Measurements from ENCODE around the gene COL8A2. TPM values are rescaled to one million over a fixed set of nuclear protein-coding genes. Genes with fewer than 3 reads are reported as not detected.

COL8A2 gene
- total and polyA plus RNA-seq, 2 donors (not counting 3 experiments of a cell fraction or from before 2014, with no cell fraction given), result 1.2 to 1.3 TPM

GRCh38 chr1:36093226-36093625 lies 31.8 kb downstream of the COL8A2 start:
- no peak for FAIRE-seq
- no peak overlapping the region for H3K4me2 ChIP-seq (ENCODE audit: insufficient read depth, low read length)
- no peak overlapping the region for H3K4me3 ChIP-seq (replicated peaks in 1 of 3; ENCODE audit: insufficient read depth in 1 of 3, low read depth in 1 of 3, low read length in 3 of 3)
- no peak for TF ChIP-seq FOS (IDR thresholded peaks at IDR 0.05; ENCODE audit: borderline replicate concordance, insufficient read depth, low read length)
- no peak for TF ChIP-seq POLR2A (IDR thresholded peaks at IDR 0.05; ENCODE audit: low read depth, low read length)
- TF ChIP-seq EZH2 (IDR thresholded peaks at IDR 0.05; ENCODE audit: borderline replicate concordance, low read depth, low read length, severe bottlenecking), result no peak
- H3K27me3 ChIP-seq (ENCODE audit: control insufficient read depth in 2 of 2, insufficient read depth in 2 of 2, low read length in 2 of 2), result no peaks in the 10 kb centered on the region
- dilution Hi-C loops (cut with MboI; ENCODE audit: extremely low pct_ligation_motif_present, low sequenced_read_pairs), result no loop called here
- H3K79me2 ChIP-seq (ENCODE audit: control insufficient read depth, insufficient read depth, low read length), result peaks cover 22% of the 10 kb centered on the region
- peaks cover 16 to 38% of the 10 kb centered on the region in 2 experiments for H3K36me3 ChIP-seq (ENCODE audit: control insufficient read depth in 2 of 2, extremely low read depth in 1 of 2, insufficient read depth in 2 of 2, low read length in 2 of 2)
- H3K27ac ChIP-seq (ENCODE audit: insufficient read depth, low read depth, low read length), result no peak overlapping the region
- H3K9me3 ChIP-seq (replicated peaks; ENCODE audit: control insufficient read depth, insufficient read depth, low read length), result no peaks in the 10 kb centered on the region
- CTCF ChIA-PET, result interaction anchor here (1.5 to 2.3 kb wide), 2 partner anchors 42 to 192 kb away, joined by 5 read pairs; no protein-coding TSS in a partner anchor
- H3K9ac ChIP-seq (replicated peaks; ENCODE audit: extremely low read depth, insufficient read depth, low read length), result no peak overlapping the region
- no peaks in the 10 kb centered on the region for H4K20me1 ChIP-seq (replicated peaks; ENCODE audit: control insufficient read depth, extremely low read depth, insufficient read depth, low read length)
- intact Hi-C loops (cut with micrococcal nuclease), result no loop called here
- no TSS peak for BruUV-seq (replicated peaks)
- H2AFZ ChIP-seq (ENCODE audit: low read depth, low read length), result no peak overlapping the region
- POLR2A ChIA-PET, result no interaction called here
- H3K9me1 ChIP-seq (replicated peaks; ENCODE audit: control insufficient read depth, extremely low read depth, insufficient read depth, low read length), result no peaks in the 10 kb centered on the region
- peaks cover 7% of the 10 kb centered on the region for H3K4me1 ChIP-seq (ENCODE audit: control insufficient read depth, extremely low read depth, insufficient read depth, low read length)
- DNase-seq (ENCODE audit: low read depth, low spot score), result no peak

- intact Hi-C loops (cut with micrococcal nuclease) (no loop called here), dilution Hi-C loops (cut with MboI; ENCODE audit: extremely low pct_ligation_motif_present, low sequenced_read_pairs) (no loop called here)
- FAIRE-seq (no peak), DNase-seq (ENCODE audit: low read depth, low spot score) (no peak)
- Histone ChIP-seq H4K20me1 (replicated peaks; ENCODE audit: control insufficient read depth, extremely low read depth, insufficient read depth, low read length) (no peaks in the 10 kb centered on the region), H3K9ac (replicated peaks; ENCODE audit: extremely low read depth, insufficient read depth, low read length) (no peak overlapping the region), H3K27me3 (ENCODE audit: control insufficient read depth in 2 of 2, insufficient read depth in 2 of 2, low read length in 2 of 2) (no peaks in the 10 kb centered on the region), H2AFZ (ENCODE audit: low read depth, low read length) (no peak overlapping the region), H3K27ac (ENCODE audit: insufficient read depth, low read depth, low read length) (no peak overlapping the region), H3K4me3 (replicated peaks in 1 of 3; ENCODE audit: insufficient read depth in 1 of 3, low read depth in 1 of 3, low read length in 3 of 3) (no peak overlapping the region), H3K4me1 (ENCODE audit: control insufficient read depth, extremely low read depth, insufficient read depth, low read length) (peaks cover 8% of the 10 kb centered on the region), H3K36me3 (ENCODE audit: control insufficient read depth in 2 of 2, extremely low read depth in 1 of 2, insufficient read depth in 2 of 2, low read length in 2 of 2) (peaks cover 16 to 38% of the 10 kb centered on the region in 2 experiments), H3K79me2 (ENCODE audit: control insufficient read depth, insufficient read depth, low read length) (peaks cover 22% of the 10 kb centered on the region), H3K9me1 (replicated peaks; ENCODE audit: control insufficient read depth, extremely low read depth, insufficient read depth, low read length) (no peaks in the 10 kb centered on the region), H3K9me3 (replicated peaks; ENCODE audit: control insufficient read depth, insufficient read depth, low read length) (no peaks in the 10 kb centered on the region), H3K4me2 (ENCODE audit: insufficient read depth, low read length) (no peak overlapping the region)
- ChIA-PET POLR2A (no interaction called here), CTCF (interaction anchor here (1.4 to 2.3 kb wide), 3 partner anchors 42 to 193 kb away, joined by 3 to 5 read pairs (median 5); no protein-coding TSS in a partner anchor)
- no TSS peak for BruUV-seq (replicated peaks)
- TF ChIP-seq EZH2 (IDR thresholded peaks at IDR 0.05; ENCODE audit: borderline replicate concordance, low read depth, low read length, severe bottlenecking) (no peak), POLR2AphosphoS5 (IDR thresholded peaks at IDR 0.05; ENCODE audit: insufficient read depth, low read depth, low read length) (no peak), FOS (IDR thresholded peaks at IDR 0.05; ENCODE audit: borderline replicate concordance, insufficient read depth, low read length) (no peak), MAX (IDR thresholded peaks at IDR 0.05; ENCODE audit: insufficient read depth, insufficient read length) (no peak), GATA2 (IDR thresholded peaks at IDR 0.05; ENCODE audit: insufficient read depth, insufficient read length, low read depth, low read length) (no peak), POLR2A (IDR thresholded peaks at IDR 0.05; ENCODE audit: low read depth, low read length) (no peak), JUN (IDR thresholded peaks at IDR 0.05; ENCODE audit: borderline replicate concordance, insufficient read depth, insufficient read length, low read depth) (no peak), MYC (IDR thresholded peaks at IDR 0.05; ENCODE audit: low read depth, low read length) (no peak)
- TF ChIP-seq, protein P1, sequence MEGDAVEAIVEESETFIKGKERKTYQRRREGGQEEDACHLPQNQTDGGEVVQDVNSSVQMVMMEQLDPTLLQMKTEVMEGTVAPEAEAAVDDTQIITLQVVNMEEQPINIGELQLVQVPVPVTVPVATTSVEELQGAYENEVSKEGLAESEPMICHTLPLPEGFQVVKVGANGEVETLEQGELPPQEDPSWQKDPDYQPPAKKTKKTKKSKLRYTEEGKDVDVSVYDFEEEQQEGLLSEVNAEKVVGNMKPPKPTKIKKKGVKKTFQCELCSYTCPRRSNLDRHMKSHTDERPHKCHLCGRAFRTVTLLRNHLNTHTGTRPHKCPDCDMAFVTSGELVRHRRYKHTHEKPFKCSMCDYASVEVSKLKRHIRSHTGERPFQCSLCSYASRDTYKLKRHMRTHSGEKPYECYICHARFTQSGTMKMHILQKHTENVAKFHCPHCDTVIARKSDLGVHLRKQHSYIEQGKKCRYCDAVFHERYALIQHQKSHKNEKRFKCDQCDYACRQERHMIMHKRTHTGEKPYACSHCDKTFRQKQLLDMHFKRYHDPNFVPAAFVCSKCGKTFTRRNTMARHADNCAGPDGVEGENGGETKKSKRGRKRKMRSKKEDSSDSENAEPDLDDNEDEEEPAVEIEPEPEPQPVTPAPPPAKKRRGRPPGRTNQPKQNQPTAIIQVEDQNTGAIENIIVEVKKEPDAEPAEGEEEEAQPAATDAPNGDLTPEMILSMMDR (IDR thresholded peaks at IDR 0.05; ENCODE audit: extremely low read depth in 1 of 2, insufficient read depth in 1 of 2, low read depth in 1 of 2, low read length in 2 of 2), result no peak
These were observed 32.2 kb downstream of the COL8A2 start for GRCh38 chr1:36092798-36093185.

Data from endothelial cell of umbilical vein (primary cell).